Esophagus muscularis mucosa (tissue), 4 donors: ENCODE measurements around the gene MOB2. TPM values are rescaled to one million over a fixed set of nuclear protein-coding genes. Genes with fewer than 3 reads are reported as not detected.

Experiments used
- DNase-seq: peaks from one replicate; pipeline ENCODE4 v3.0.0-alpha.2; 2017; ENCODE audit errors: extremely low spot score
- H3K27ac ChIP-seq, 4 donors: fragments of 200-600 bp; sonication (generic); replicated peaks in 1 of 4; 1 replicate in 3 of 4; 2 replicates in 1 of 4; pipeline ENCODE4 v1.5.1; 2016 to 2019; ENCODE audit warnings: mild to moderate bottlenecking in 1 of 4
- H3K27me3 ChIP-seq, 4 donors: fragments of 200-600 bp; sonication (generic); one replicate each; pipeline versions ENCODE4 v1.5.1 to v1.6.0; 2016 to 2019
- H3K36me3 ChIP-seq, 4 donors: fragments of 200-600 bp; sonication (generic); one replicate each; pipeline ENCODE4 v1.5.1; 2016 to 2019
- H3K4me1 ChIP-seq, 4 donors: fragments of 200-600 bp; sonication (generic); one replicate each; pipeline ENCODE4 v1.5.1; 2016 to 2019
- H3K4me3 ChIP-seq, 4 donors: fragments of 200-600 bp; sonication (generic); 1 replicate in 2 of 4; 2 replicates in 2 of 4; pipeline ENCODE4 v1.5.1; 2016 to 2019; ENCODE audit warnings: mild to moderate bottlenecking in 4 of 4, moderate library complexity in 1 of 4
- H3K9me3 ChIP-seq, 4 donors: fragments of 200-600 bp; sonication (generic); 1 replicate in 3 of 4; 2 replicates in 1 of 4; pipeline ENCODE4 v1.5.1; 2016 to 2019
- EP300 ChIP-seq: sonication (generic); formaldehyde crosslinking; IDR thresholded peaks from one replicate; pipeline ENCODE4 v1.6.1; 2017; ENCODE audit warnings: antibody characterized with exemption
- POLR2A ChIP-seq: fragments of 450-650 bp; IDR thresholded peaks from one replicate; pipeline ENCODE4 v1.6.1; 2017; ENCODE audit warnings: antibody characterized with exemption, moderate library complexity, mild to moderate bottlenecking, low read depth
- POLR2AphosphoS5 ChIP-seq, 2 donors: sonication (generic); formaldehyde crosslinking; IDR thresholded peaks; one replicate each; pipeline ENCODE4 v1.6.1; 2017; ENCODE audit warnings: antibody characterized with exemption in 2 of 2
- WGBS: methylation state at CpG from one replicate; pipeline ENCODE4 v1.1.5; 2018; 5-methylcytosine and 5-hydroxymethylcytosine counted together
- intact Hi-C: fragments of 100-400 bp; cut with DNase I; formaldehyde crosslinking; loops from one replicate; pipeline ENCODE4 v1.15.1; 2023
- total RNA-seq, 4 donors: library from RNA; depleted of rRNA; stranded (reverse); fragments of >200 nt; gene quantifications; one replicate each; pipeline versions ENCODE4 v1.1.0 to v1.2.1, GENCODE V29; 2016
- TF ChIP-seq, protein P1 (sequence below), 3 experiments: fragments of 200-600 bp in 2 of 3; fragments of 450-650 bp in 1 of 3; sonication (generic) in 2 of 3; IDR thresholded peaks; one replicate each; pipeline ENCODE4 v1.5.1; 2017 to 2019; ENCODE audit warnings: antibody characterized with exemption in 3 of 3, mild to moderate bottlenecking in 2 of 3, moderate library complexity in 1 of 3

The MOB2 gene
- total RNA-seq, 4 donors from 2014 or later = 66.6 to 115 (median 89.5) TPM

DNA sequence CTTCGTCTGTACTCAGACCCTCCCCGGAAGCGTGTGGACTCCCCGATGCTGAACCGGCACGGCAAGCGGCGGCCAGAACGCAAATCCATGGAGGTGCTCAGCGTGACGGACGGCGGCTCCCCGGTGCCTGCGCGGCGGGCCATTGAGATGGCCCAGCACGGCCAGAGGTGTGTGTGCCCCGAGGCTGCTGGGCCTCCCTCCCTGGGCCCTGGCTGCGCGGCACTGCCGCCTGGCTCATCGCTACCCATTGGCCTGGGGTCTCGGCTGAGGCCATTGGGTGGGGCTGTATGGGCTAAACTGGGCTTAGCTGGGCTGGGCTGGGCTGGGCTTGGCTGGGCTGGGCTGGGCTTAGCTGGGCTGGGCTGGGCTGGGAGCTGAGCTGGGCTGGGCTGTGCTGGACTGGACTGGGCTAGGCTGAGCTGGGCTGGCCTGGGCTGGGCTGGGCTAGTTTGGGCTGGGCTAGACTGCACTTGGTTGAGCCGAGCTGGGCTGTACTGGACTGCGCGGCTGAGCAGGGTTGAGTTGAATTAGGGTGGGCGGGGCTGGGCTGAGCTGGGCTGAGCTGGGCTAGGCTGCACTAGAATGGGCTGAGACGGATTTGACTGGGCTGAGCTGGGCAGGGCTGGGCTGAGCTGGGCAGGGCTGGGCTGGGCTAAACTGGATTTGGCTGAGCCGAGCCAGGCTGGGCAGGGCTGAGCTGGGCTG, 40.7 kb downstream of the MOB2 start:
- intact Hi-C loops = no loop called here
- WGBS = 94% methylated on average over 6 of the region's 30 CpGs
- Histone ChIP-seq H3K27ac (no peak overlapping the region), H3K9me3 (no peaks in the 10 kb centered on the region), H3K27me3 (peaks cover 0 to 90% (median 0%) of the 10 kb centered on the region in 4 donors), H3K36me3 (no peaks in the 10 kb centered on the region), H3K4me3 (no peak overlapping the region), H3K4me1 (no peaks in the 10 kb centered on the region)
- no peak for DNase-seq
- TF ChIP-seq EP300 (no peak), POLR2AphosphoS5 (IDR thresholded peaks at IDR 0.05) (no peak)

DNA sequence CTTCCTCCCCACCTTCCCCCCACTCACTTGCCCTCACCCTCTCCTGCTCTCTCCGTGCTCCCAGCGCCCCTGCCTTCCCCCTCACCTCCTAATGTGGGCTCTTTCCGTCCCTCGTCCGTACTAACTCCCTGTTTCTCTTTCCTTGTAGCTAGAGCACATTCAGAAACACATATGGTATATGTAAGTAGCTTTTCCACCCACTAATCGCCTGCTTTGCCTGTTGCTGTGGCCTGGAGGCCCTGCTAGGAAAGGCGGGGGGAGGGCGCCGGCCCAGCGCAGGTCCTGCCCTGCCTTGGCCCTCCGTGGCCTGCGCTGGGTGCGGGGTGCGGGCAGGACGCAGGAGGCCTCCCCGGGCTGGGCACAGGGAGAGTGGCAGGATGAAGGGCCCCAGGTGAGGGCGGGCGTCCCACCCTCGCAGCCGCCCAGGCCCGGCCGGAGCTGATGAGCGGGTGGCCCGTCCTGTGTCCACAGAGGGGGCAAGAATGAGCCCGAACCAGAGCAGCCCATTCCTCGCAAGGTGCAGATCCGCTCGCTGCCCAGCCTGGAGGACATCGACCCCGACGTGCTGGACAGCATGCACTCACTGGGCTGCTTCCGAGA, 41.7 kb downstream of the MOB2 start:
- no peak overlapping the region for H3K27ac ChIP-seq
- TF ChIP-seq POLR2AphosphoS5 (IDR thresholded peaks at IDR 0.05) (no peak), EP300 (no peak), POLR2A (no peak)
- TF ChIP-seq, protein P1, sequence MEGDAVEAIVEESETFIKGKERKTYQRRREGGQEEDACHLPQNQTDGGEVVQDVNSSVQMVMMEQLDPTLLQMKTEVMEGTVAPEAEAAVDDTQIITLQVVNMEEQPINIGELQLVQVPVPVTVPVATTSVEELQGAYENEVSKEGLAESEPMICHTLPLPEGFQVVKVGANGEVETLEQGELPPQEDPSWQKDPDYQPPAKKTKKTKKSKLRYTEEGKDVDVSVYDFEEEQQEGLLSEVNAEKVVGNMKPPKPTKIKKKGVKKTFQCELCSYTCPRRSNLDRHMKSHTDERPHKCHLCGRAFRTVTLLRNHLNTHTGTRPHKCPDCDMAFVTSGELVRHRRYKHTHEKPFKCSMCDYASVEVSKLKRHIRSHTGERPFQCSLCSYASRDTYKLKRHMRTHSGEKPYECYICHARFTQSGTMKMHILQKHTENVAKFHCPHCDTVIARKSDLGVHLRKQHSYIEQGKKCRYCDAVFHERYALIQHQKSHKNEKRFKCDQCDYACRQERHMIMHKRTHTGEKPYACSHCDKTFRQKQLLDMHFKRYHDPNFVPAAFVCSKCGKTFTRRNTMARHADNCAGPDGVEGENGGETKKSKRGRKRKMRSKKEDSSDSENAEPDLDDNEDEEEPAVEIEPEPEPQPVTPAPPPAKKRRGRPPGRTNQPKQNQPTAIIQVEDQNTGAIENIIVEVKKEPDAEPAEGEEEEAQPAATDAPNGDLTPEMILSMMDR (IDR thresholded peaks at IDR 0.05) = no peak
- H3K36me3 ChIP-seq = no peaks in the 10 kb centered on the region
- WGBS = 68% methylated on average over 22 of the region's 32 CpGs
- intact Hi-C loops = no loop called here
- H3K27me3 ChIP-seq = peaks cover 0 to 90% (median 2%) of the 10 kb centered on the region in 4 donors
- DNase-seq = no peak
- H3K9me3 ChIP-seq = no peaks in the 10 kb centered on the region
- H3K4me1 ChIP-seq = no peaks in the 10 kb centered on the region
- no peak overlapping the region for H3K4me3 ChIP-seq

DNA sequence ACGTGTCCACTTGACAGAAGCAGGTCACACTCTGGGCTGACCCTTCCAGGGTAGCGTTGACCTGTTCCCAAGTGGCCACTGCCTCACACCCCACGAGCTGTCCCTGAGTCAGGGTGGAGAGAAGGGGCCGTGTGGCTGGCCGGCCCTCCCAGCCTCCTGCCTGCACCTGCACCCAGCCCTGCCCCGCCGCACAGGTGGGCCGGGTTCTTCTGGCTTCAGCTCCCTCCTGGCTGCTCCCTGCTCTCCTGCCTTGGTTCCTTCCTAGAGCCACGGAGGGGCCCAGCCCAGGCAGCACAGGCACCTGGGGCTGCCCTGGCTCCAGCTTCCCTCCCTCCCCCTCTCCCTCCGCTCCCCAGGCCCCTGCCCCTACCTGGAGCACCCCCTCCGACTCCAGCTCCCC, 42.3 kb downstream of the MOB2 start:
- TF ChIP-seq POLR2A (no peak), POLR2AphosphoS5 (IDR thresholded peaks at IDR 0.05) (no peak), EP300 (no peak)
- TF ChIP-seq, protein P1 (IDR thresholded peaks at IDR 0.05) = no peak
- Histone ChIP-seq H3K36me3 (no peaks in the 10 kb centered on the region), H3K27ac (no peak overlapping the region), H3K27me3 (peaks cover 0 to 91% (median 5%) of the 10 kb centered on the region in 4 donors), H3K4me3 (no peak overlapping the region), H3K4me1 (no peaks in the 10 kb centered on the region), H3K9me3 (no peaks in the 10 kb centered on the region)
- no peak for DNase-seq
- intact Hi-C loops = no loop called here
- 79% methylated on average over 7 of the region's 11 CpGs for WGBS

DNA sequence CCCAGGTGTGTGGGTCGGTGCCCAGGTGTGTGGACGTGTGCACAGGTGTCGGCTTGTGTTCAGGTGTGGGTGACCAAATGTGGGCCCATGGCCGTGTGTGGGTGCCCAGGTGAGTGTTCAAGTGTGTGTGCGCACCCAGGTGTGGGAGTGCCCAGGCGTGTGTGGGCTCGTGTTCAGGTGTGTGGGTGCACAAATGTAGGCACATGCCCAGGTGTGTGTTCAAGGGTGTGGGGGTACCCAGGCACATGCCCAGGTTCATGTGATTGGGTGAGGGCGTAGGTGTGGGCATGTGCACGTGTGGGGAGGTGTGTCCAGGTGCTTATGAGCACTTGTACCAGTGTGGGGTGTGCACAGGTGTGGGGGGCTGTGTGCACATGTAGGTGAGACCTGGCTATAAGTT, 42.8 kb downstream of the MOB2 start:
- H3K4me1 ChIP-seq = peaks cover 0 to 2% (median 0%) of the 10 kb centered on the region in 4 donors
- H3K27ac ChIP-seq = no peak overlapping the region
- no peaks in the 10 kb centered on the region for H3K9me3 ChIP-seq
- H3K36me3 ChIP-seq = no peaks in the 10 kb centered on the region
- TF ChIP-seq POLR2AphosphoS5 (IDR thresholded peaks at IDR 0.05) (no peak), EP300 (no peak), POLR2A (no peak)
- TF ChIP-seq, protein P1 (IDR thresholded peaks at IDR 0.05) = no peak
- intact Hi-C loops = no loop called here
- H3K4me3 ChIP-seq = no peak overlapping the region
- WGBS = 84% methylated on average over 9 of the region's 9 CpGs
- peaks cover 0 to 92% (median 8%) of the 10 kb centered on the region in 4 donors for H3K27me3 ChIP-seq
- no peak for DNase-seq

DNA sequence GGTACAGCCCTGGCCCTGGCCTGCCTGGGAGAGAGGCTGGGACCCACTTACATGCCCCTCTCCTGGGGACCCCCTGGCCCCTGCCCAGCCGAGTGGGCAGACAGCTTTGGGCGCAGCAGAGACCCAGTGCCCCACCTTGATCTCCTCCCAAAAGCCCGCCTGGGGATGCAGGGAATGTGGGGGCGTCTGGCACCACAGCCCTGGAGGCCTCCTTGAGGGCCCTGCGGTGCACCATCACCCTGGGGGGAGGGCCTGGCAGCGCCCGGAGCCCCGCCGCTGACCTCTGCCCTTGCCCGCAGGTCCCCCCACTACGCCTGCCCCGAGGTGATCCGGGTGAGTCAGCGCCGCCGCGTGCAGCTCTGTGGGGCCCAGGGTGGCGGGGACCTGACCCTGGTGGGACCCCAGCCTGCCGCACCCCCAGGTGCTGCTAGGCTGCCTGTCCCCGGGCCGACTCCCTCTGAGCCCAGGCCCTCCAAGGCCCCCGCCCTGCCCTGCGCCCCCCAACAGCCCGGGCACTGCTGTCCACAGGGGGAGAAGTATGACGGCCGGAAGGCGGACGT, 43.7 kb downstream of the MOB2 start:
- no peak overlapping the region for H3K4me3 ChIP-seq
- no peak overlapping the region for H3K27ac ChIP-seq
- no peaks in the 10 kb centered on the region for H3K36me3 ChIP-seq
- TF ChIP-seq EP300 (no peak), POLR2AphosphoS5 (IDR thresholded peaks at IDR 0.05) (no peak), POLR2A (no peak)
- TF ChIP-seq, protein P1 (IDR thresholded peaks at IDR 0.05) = no peak
- intact Hi-C loops = no loop called here
- WGBS = 92% methylated on average over 2 of the region's 28 CpGs
- H3K4me1 ChIP-seq = peaks cover 0 to 9% (median 1%) of the 10 kb centered on the region in 4 donors
- H3K9me3 ChIP-seq = no peaks in the 10 kb centered on the region
- DNase-seq = no peak
- peaks cover 0 to 92% (median 12%) of the 10 kb centered on the region in 4 donors for H3K27me3 ChIP-seq
